DMS153 treated with DMSO at 0.1 percent for 48 hours (cell line): Measurements from ENCODE around the gene GFY.

ENCODE experiments used
- DNase-seq: peaks from one replicate; lab custom pipeline; 2025; ENCODE audit not compliant: unreplicated experiment; lab: John Stamatoyannopoulos, UW

The GFY gene

GRCh38 chr19:49427855-49428546 lies 2.8 kb downstream of the GFY start:
- DNase-seq: no peak

DNA sequence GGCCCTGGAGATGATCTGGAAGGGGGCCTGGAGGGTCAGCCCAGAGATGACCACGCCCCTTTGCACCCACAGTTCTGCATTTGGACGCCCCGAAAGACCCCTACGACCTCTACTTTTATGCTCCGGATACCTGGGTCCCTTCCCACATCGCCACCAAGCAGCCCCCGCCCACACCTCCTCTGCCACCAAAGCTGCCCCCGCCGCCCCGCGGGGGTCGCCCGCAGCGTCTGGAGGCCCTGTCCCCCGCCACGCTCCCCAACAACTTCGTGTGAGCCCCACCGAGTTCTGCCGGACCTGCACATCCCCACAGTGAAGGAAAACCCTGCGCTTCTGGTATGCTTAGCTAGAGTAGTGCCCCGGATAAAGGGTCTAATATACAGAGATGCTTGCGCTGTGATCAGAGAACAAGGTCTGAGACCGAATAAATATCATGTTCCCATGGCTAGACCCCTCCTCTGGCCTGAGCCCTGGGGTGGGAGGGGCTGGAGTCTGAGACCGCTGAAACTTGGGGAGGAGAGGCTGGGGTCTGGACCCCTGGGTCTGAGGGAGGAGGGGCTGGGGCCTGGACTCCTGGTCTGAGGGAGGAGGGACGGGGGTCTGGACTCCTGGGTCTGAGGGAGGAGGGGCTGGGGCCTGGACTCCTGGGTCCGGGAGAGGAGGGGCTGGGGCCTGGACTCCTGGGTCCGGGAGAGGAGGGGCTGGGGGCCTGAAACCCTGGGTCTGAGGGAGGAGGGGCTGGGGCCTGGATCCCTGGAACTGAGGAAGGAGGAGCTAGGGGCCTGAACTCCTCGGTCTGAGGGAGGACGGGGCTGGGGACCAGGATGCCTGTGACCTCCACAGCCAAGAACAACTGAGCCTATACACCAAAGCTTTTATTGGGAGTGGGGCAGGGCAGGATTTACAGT lies 3.6 kb downstream of the GFY start:
- DNase-seq: no peak

- no peak for DNase-seq
These were observed 5.0 kb downstream of the GFY start for GRCh38 chr19:49430172-49430677.

GRCh38 chr19:49430678-49431329 lies 5.6 kb downstream of the GFY start:
- DNase-seq: no peak

DNA sequence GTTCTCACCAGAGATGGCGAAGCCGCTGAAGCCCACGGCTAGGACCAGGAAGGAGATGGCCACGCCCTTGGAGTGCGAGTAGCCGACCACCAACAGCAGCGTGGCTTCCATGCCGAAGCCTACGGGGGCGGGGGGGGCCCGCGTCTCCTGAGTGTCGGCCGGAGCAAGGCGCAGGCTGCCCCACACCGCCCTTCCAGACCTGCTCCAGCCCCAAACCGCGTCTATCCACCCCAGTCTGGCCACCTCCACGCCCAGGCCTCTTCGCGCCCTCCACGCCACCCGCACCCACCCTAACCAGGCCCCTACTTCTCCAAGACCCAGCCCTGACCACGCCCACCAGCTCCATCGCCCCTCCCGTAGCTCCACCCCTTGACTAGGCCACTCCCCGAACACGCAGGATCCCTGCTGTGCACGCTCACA lies 6.2 kb downstream of the GFY start:
- no peak for DNase-seq

DNA sequence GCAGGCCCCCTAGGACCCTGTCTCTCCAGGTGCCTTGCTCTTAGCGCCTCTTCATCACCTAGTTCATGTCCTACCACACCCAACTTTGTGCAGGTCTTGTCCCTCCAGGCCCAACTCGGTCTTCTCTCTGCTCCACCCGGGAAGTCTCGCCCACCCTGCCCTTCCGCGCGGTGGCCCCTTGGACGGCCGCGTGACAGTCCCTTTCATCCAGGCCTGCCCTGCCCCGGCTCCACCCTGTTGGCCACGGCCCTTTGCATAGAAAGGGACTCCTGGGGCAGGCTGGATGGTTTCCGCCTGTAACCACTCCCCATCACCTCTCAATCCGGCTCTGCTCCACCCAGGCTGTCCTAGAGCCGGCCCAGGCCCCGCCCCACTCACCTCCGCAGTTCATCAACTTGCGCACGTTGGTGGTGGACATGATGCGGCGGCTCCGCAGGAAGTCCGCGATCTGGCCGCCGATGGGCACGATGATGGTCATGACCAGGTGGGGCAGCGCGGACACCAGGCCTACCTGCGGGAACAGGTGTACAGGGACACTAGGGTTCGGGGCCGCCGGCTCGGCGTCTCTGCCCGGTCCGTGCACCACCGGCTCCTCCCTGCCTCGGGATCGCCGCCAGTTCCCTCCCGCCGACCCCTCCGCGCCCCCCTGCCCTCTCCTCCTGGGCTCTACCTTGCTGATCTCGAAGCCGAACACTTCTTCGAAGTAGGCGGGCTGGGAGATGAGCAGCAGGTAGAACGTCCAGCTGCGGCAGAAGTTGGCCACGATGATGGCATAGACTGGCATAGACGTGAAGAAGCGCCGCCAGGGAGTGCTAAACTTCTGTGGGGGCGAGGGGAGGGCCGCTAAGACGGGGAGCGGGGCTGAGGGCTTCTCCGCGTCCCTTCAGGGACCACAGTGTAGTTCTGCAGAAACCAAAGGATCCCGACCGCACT lies 7.2 kb downstream of the GFY start:
- DNase-seq: no peak

DNA sequence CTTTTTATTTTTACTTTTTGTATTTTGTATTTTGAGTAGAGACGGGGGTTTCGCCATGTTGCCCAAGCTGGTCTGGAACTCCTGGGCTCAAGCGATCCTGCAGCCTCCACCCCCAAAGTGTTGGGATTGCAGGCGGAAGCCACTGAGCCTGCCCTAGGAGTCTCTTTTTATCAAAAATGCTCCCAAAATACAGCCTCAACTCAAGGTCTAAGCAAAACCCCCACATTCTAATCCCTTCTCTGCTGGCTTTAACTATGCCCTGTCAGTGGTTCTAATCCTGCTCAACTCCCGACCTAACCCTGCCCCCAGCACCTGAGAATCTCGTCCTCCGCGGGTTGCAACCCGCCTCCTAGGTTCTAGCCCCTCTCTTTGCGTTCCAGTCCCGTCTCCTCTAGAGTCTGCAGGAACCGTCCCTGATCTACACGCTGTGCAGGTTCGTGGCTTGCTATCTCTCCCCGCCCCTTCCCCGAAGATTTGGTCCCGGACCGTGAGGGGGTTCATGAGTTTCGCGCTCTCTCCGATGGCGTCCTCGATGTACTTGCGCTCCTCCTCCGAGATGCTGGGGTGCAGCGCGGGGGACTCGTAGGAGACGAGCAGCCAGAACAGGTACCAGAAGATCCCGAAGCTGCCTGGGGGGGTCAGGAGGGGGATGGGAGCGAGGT lies 8.2 kb downstream of the GFY start:
- no peak for DNase-seq

DNA sequence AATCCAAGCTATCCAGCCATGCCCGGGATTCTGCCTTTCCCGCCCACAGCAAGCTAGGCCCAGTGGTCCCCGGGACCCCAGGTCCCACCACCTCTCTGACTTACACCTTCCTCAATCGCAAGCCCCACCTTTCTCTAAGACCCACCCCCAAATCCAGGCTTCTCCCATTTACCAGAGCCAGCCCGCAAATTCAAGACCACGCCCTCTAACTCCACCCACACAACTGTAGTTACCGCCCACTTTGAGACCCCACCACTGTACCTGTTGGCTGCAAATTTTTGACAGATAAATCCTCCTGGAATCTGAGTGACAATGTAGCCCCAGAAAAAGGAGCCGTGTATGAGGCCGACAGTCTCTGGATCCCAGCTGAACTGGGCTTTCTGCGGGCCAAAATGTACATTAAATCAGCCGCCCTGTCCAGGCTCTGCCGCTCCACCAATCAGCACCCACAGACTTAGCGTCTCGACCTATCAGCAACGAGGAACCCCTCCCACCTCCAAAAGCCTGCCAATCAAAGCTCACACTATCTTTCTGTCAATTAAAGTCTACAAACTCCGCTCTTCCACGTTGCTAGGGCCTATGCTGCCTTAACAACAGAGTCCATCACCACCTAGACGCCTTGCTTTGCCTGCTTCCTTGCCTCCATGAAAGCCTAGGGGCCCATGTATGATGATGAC lies 9.9 kb downstream of the GFY start:
- no peak for DNase-seq

GRCh38 chr19:49435670-49436069 lies 10.5 kb downstream of the GFY start:
- no peak for DNase-seq

GRCh38 chr19:49436381-49437017 lies 11.3 kb downstream of the GFY start:
- no peak for DNase-seq

GRCh38 chr19:49437231-49437630 lies 12.0 kb downstream of the GFY start:
- DNase-seq: no peak

DNA sequence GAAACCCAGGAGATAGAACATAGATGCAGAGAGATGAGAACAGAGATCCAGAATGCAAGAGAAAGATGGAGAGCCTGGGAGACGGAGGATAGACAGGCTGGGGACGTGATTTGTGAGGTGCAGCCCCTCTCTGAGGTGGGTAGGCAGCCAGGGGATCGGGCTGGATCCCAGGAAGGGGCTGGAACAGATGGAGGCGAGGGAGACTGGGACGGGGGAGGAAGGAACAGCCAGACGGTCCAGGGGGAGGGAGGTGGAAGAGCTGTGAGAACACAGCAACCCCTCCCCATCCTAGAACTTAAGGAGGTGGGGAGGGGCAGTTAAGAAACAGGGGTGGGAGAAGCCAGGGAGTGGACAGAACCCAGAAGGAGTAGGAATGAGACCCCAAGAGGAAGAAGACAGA lies 13.1 kb downstream of the GFY start:
- DNase-seq: no peak

DNA sequence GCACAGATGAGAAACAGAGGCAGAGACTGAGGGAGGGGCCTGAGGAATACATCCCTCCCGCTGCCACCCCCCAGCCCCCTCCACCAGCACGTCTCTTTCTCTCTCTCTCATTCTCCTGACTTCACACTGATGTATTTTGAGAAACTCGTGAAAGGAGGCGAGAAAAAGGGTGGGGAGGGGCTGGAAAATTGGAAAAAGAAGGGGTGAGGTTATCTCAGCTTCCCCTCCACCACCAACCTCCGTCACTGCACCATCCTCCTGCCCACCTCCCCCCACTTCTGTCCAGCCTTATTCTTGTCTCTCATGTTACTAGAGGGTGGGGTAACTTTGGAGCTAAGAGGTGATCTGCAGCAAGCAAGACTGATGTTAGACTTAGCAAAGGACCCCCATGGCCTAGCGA lies 14.6 kb downstream of the GFY start:
- DNase-seq: no peak

DNA sequence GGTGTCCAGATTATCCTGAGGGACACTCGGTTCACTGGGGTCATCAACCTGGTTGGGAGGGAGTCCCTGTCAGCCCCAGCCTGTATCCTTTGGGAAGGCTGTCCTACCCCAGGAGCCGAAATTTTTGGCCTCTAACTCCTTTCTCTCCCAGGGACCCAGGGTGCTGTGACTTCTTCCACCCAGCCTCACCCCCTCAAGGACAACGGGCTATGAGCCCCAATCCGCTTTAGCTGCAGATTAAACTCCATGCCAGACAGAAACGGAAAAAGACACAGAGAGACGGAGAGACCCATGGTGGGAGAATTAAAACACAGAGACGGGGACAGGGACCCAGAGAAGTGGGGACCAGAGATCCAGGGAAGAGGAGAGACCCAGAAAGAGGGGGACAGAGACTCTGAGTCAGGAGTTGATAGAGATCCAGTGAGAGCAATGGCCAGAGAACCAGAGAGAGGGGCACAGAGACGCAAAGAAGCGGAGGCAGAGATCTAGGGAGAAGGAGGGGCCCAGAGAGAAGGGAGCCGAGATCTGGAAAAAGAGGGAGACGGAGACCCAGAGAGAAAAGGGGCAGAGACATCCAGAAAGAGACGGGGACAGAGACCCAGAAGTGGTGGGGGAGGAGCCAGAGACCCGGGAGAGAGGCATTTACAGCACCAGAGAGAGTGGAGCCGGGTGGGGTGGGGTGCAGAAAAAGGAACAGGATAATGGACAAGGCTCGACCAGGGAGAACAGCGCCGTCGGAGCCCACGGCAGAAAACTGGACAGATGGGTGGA lies 15.4 kb downstream of the GFY start:
- DNase-seq: no peak

- DNase-seq: no peak
These were observed 16.2 kb downstream of the GFY start, which contains the start of gene SLC17A7 for GRCh38 chr19:49441210-49441959. Gene SLC17A7 (minus strand): TSS chr19:49441527. CDS start chr19:49441379, 148 bp downstream.

DNA sequence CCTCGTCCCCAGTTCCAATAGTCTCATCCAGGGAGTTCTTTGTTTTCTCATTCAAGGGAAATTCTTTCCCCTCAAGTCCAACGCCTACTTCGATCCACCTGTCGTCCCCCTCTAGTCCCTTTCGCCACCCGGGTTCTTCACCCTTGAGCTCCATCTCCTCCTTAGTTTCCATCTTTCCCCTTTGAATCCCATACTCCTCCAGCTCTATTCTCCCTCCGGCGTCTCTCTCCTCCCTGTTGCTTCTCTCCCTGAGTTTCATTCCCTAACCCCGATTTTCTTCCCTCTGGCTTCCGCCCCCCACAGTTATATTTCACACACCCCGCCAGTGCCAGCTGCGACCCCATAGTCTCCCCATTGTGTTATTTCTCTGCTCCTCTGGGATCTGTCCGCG lies 16.8 kb downstream of the GFY start:
- DNase-seq: no peak

DNA sequence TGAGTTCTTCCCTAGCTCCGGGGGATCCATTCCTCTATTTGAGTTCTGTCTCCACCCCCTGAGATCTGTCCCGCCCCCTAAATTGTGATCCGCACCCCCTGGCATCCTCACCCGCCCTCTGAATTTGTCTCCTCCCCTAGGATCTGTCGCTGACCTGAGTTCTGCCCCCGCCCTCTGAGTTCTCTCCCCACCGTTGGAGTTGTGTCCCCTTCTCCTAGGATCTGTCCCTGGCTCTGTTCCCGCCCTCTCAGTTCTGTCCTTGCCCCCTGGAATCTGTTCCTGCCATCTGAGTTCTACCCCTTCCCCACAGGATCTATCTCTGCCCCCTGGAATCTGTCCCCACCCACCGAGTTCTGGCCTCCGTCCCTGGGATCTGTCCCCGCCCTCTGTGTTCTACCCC lies 17.2 kb downstream of the GFY start:
- no peak for DNase-seq
